Pons (tissue), 1 donor: ENCODE results near the gene KLHL35.

ENCODE experiments used
- DNase-seq: peaks from one replicate; pipeline ENCODE4 v3.0.0-alpha.2; 2016; ENCODE audit warnings: low spot score

The KLHL35 gene

GRCh38 chr11:75440960-75441803 lies 8.2 kb upstream of the KLHL35 start:
- DNase-seq = no peak

- no peak for DNase-seq
Observed at GRCh38 chr11:75439495-75440120, 6.6 kb upstream of the KLHL35 start.

GRCh38 chr11:75439026-75439425 lies 6.0 kb upstream of the KLHL35 start:
- no peak for DNase-seq

- no peak for DNase-seq
Observed at GRCh38 chr11:75437966-75438659, 5.1 kb upstream of the KLHL35 start.

GRCh38 chr11:75436806-75437205 lies 3.8 kb upstream of the KLHL35 start:
- no peak for DNase-seq

- DNase-seq = no peak
Observed at GRCh38 chr11:75435571-75435925, 2.5 kb upstream of the KLHL35 start.

GRCh38 chr11:75434886-75435570 lies 2.0 kb upstream of the KLHL35 start:
- no peak for DNase-seq

- DNase-seq = no peak
Observed at GRCh38 chr11:75434051-75434450, 1.0 kb upstream of the KLHL35 start.

- no peak for DNase-seq
Observed at GRCh38 chr11:75433443-75433842, 440 bp upstream of the KLHL35 start.

- no peak for DNase-seq
Observed at GRCh38 chr11:75431533-75432525, 1.2 kb downstream of the KLHL35 start.

GRCh38 chr11:75430714-75431532 lies 2.1 kb downstream of the KLHL35 start:
- no peak for DNase-seq

GRCh38 chr11:75429902-75430713 lies 2.9 kb downstream of the KLHL35 start:
- no peak for DNase-seq

- no peak for DNase-seq
Observed at GRCh38 chr11:75429641-75429901, 3.4 kb downstream of the KLHL35 start.

GRCh38 chr11:75428989-75429640 lies 3.9 kb downstream of the KLHL35 start:
- no peak for DNase-seq

- peak; percentile 90 for DNase-seq
Observed at GRCh38 chr11:75428281-75428724, 4.7 kb downstream of the KLHL35 start.

- no peak for DNase-seq
Observed at GRCh38 chr11:75427181-75427580, 5.8 kb downstream of the KLHL35 start.

- no peak for DNase-seq
Observed at GRCh38 chr11:75426720-75427086, 6.3 kb downstream of the KLHL35 start.

GRCh38 chr11:75425422-75425821 lies 7.6 kb downstream of the KLHL35 start:
- no peak for DNase-seq

- no peak for DNase-seq
Observed at GRCh38 chr11:75424396-75424795, 8.6 kb downstream of the KLHL35 start.
